SK-N-SH (cell line): ENCODE measurements around the gene RBM12. TPM values are rescaled to one million over a fixed set of nuclear protein-coding genes. Genes with fewer than 3 reads are reported as not detected.

Experiments used
- CTCF ChIA-PET: fragments of 300-600, 350-600 bp; formaldehyde crosslinking; extraction: SDS; loops from one replicate; lab custom pipeline; 2021; lab: Yijun Ruan, JAX
- POLR2A ChIA-PET: fragments of 350-600 bp; sonication (Branson Sonifier 250); formaldehyde crosslinking; extraction: SDS; loops from one replicate; lab custom pipeline; 2020; ENCODE audit warnings: antibody characterized with exemption, inconsistent platforms; lab: Yijun Ruan, JAX
- DNase-seq: peaks from one replicate; pipeline ENCODE4 v3.0.0; 2012
- H2AFZ ChIP-seq: fragments of 200-600 bp; sonication (generic); 2 replicates; pipeline ENCODE4 v1.8.1; 2016; ENCODE audit warnings: antibody characterized with exemption, mild to moderate bottlenecking, low read depth
- H3F3A ChIP-seq: fragments of 200-600 bp; sonication (generic); replicated peaks from 2 replicates; pipeline ENCODE3; 2016; ENCODE audit warnings: antibody characterized with exemption, mild to moderate bottlenecking; ENCODE audit not compliant: insufficient read depth
- H3K27ac ChIP-seq, 2 experiments: fragments of 200-500 bp in 1 of 2; fragments of 200-600 bp in 1 of 2; sonication (Bioruptor generic) in 1 of 2; sonication (generic), shearing (Covaris generic) in 1 of 2; 2 replicates each; pipeline versions ENCODE4 v1.5.1 to v1.6.1; 2014 to 2016; ENCODE audit warnings: low read depth in 2 of 2, inconsistent platforms in 1 of 2, low read length in 1 of 2, mild to moderate bottlenecking in 1 of 2, mixed read lengths in 1 of 2
- H3K27me3 ChIP-seq: fragments of 200-600 bp; sonication (generic), shearing (Covaris generic); 2 replicates; pipeline ENCODE4 v1.6.1; 2016; ENCODE audit warnings: mixed run types; ENCODE audit not compliant: insufficient read depth
- H3K36me3 ChIP-seq, 2 experiments: fragments of 200-500 bp in 1 of 2; fragments of 200-600 bp in 1 of 2; sonication (Bioruptor generic) in 1 of 2; sonication (generic) in 1 of 2; replicated peaks in 1 of 2; 2 replicates each; pipeline versions ENCODE3 to v1.5.1; 2014 to 2016; ENCODE audit warnings: low read length in 1 of 2, mild to moderate bottlenecking in 1 of 2; ENCODE audit not compliant: insufficient read depth in 2 of 2, control insufficient read depth in 1 of 2
- H3K4me1 ChIP-seq, 2 experiments: fragments of 200-500 bp in 1 of 2; fragments of 200-600 bp in 1 of 2; sonication (Bioruptor generic) in 1 of 2; sonication (generic), shearing (Covaris generic) in 1 of 2; 2 replicates each; pipeline versions ENCODE4 v1.5.1 to v1.6.1; 2014 to 2016; ENCODE audit warnings: low read depth in 1 of 2, low read length in 1 of 2, mixed run types in 1 of 2; ENCODE audit not compliant: insufficient read depth in 2 of 2, control insufficient read depth in 1 of 2
- H3K4me2 ChIP-seq: fragments of 200-600 bp; sonication (generic), shearing (Covaris generic); 2 replicates; pipeline ENCODE4 v1.6.1; 2017; ENCODE audit warnings: mixed run types
- H3K4me3 ChIP-seq, 2 experiments: fragments of 200-500 bp in 1 of 2; fragments of 200-600 bp in 1 of 2; sonication (Bioruptor generic) in 1 of 2; sonication (generic), shearing (Covaris generic) in 1 of 2; 2 replicates each; pipeline versions ENCODE4 v1.5.1 to v1.8.1; 2014 to 2016; ENCODE audit warnings: low read depth in 2 of 2, inconsistent platforms in 1 of 2, low read length in 1 of 2, mild to moderate bottlenecking in 1 of 2, mixed read lengths in 1 of 2, moderate library complexity in 1 of 2
- H3K79me2 ChIP-seq: fragments of 200-600 bp; sonication (generic); 2 replicates; pipeline ENCODE4 v1.8.1; 2017; ENCODE audit warnings: mild to moderate bottlenecking; ENCODE audit not compliant: insufficient read depth
- H3K9ac ChIP-seq: fragments of 200-600 bp; sonication (generic); 2 replicates; pipeline ENCODE4 v1.6.1; 2017; ENCODE audit warnings: mixed run types
- H3K9me2 ChIP-seq: fragments of 200-600 bp; sonication (generic); 2 replicates; pipeline ENCODE4 v1.6.1; 2017; ENCODE audit warnings: mixed run types
- H3K9me3 ChIP-seq: fragments of 200-600 bp; sonication (generic); 2 replicates; pipeline ENCODE4 v1.6.1; 2017; ENCODE audit warnings: mixed run types, mild to moderate bottlenecking, moderate library complexity
- H4K20me1 ChIP-seq: fragments of 200-600 bp; sonication (generic); 2 replicates; pipeline ENCODE4 v1.6.1; 2017; ENCODE audit warnings: mild to moderate bottlenecking, mixed run types; ENCODE audit not compliant: insufficient read depth
- ELF1 ChIP-seq: IDR thresholded peaks from 2 replicates; pipeline ENCODE4 v1.4.0; 2012
- FOXM1 ChIP-seq: IDR thresholded peaks from 2 replicates; pipeline ENCODE4 v1.4.0; 2012; ENCODE audit warnings: low read depth, mild to moderate bottlenecking
- IRF3 ChIP-seq: fragments of 150-350 bp; IDR thresholded peaks from 2 replicates; pipeline ENCODE4 v1.6.1; 2016; ENCODE audit warnings: mild to moderate bottlenecking, low read depth, low read length
- JUND ChIP-seq: IDR thresholded peaks from 2 replicates; pipeline ENCODE4 v1.4.0; 2012
- MXI1 ChIP-seq: IDR thresholded peaks from 2 replicates; pipeline ENCODE4 v1.6.1; 2012; ENCODE audit warnings: mild to moderate bottlenecking, low read depth, low read length, improper control_type of control experiment
- NFIC ChIP-seq: IDR thresholded peaks from 2 replicates; pipeline ENCODE4 v1.4.0; 2012; ENCODE audit warnings: borderline replicate concordance
- POLR2AphosphoS5 ChIP-seq: IDR thresholded peaks from 2 replicates; pipeline ENCODE4 v1.6.1; 2012; ENCODE audit warnings: low read depth, low read length
- RAD21 ChIP-seq: IDR thresholded peaks from 2 replicates; pipeline ENCODE4 v1.6.1; 2012; ENCODE audit warnings: mild to moderate bottlenecking, low read length
- RCOR1 ChIP-seq: fragments of 150-350 bp; IDR thresholded peaks from 2 replicates; pipeline ENCODE4 v1.6.1; 2017; ENCODE audit warnings: antibody characterized with exemption, low read length
- REST ChIP-seq: IDR thresholded peaks from 2 replicates; pipeline ENCODE4 v1.6.1; 2012; ENCODE audit warnings: mild to moderate bottlenecking, low read depth, low read length, moderate library complexity
- RFX5 ChIP-seq: IDR thresholded peaks from 2 replicates; pipeline ENCODE4 v1.6.1; 2012; ENCODE audit warnings: mild to moderate bottlenecking, improper control_type of control experiment, low read length
- RXRA ChIP-seq: IDR thresholded peaks from 2 replicates; pipeline ENCODE4 v1.4.0; 2012; ENCODE audit warnings: low read depth, mild to moderate bottlenecking, borderline replicate concordance
- SMC3 ChIP-seq: IDR thresholded peaks from 2 replicates; pipeline ENCODE4 v1.6.1; 2012; ENCODE audit warnings: low read depth, low read length, improper control_type of control experiment
- TAF1 ChIP-seq: IDR thresholded peaks from 2 replicates; pipeline ENCODE4 v1.6.1; 2012; ENCODE audit warnings: low read depth, mild to moderate bottlenecking, low read length, moderate library complexity, borderline replicate concordance
- USF1 ChIP-seq: IDR thresholded peaks from 2 replicates; pipeline ENCODE4 v1.4.0; 2012; ENCODE audit warnings: low read depth, borderline replicate concordance
- YY1 ChIP-seq: IDR thresholded peaks from 2 replicates; pipeline ENCODE4 v1.4.0; 2012; ENCODE audit warnings: low read depth, mild to moderate bottlenecking
- WGBS: methylation state at CpG from one replicate; pipeline ENCODE4 v1.1.6; 2017; ENCODE audit warnings: low lambda C conversion rate; 5-methylcytosine and 5-hydroxymethylcytosine counted together
- polyA plus RNA-seq, 3 experiments: library from polyadenylated mRNA; depleted of rRNA; stranded (reverse); fragments of >200 nt; gene quantifications; 2 replicates each; pipeline ENCODE4 v1.2.3, GENCODE V29; 2012

Gene RBM12
- polyA plus RNA-seq, 1 of the 3 experiments (the other 2 are of a cell fraction): 41.9 TPM

GRCh38 chr20:35669221-35669620 lies 4.5 kb upstream of the RBM12 start:
- Histone ChIP-seq H3K9ac (no peak overlapping the region), H3K9me3 (no peaks in the 10 kb centered on the region), H3K79me2 (peaks cover 6% of the 10 kb centered on the region), H3F3A (peaks cover 6% of the 10 kb centered on the region), H2AFZ (no peak overlapping the region), H3K4me2 (no peak overlapping the region), H4K20me1 (no peaks in the 10 kb centered on the region; the same call in 1 of the 2 replicates), H3K9me2 (no peaks in the 10 kb centered on the region), H3K4me3 (no peak overlapping the region), H3K27ac (no peak overlapping the region), H3K4me1 (no peaks in the 10 kb centered on the region; a peak in 1 of 4 replicates), H3K27me3 (no peaks in the 10 kb centered on the region), H3K36me3 (peaks cover 33 to 40% of the 10 kb centered on the region in 2 experiments)
- WGBS: 98% methylated on average over 5 of the region's 5 CpGs
- ChIA-PET CTCF (interaction anchor here (1.4 kb wide), 1 partner anchor 469 kb away, joined by 3 read pairs; no protein-coding TSS in a partner anchor), POLR2A (no interaction called here)
- TF ChIP-seq MXI1 (no peak), FOXM1 (no peak), ELF1 (no peak), REST (no peak), USF1 (no peak), YY1 (no peak), IRF3 (no peak), TAF1 (no peak), RFX5 (no peak), RAD21 (no peak), POLR2AphosphoS5 (no peak), RXRA (no peak), RCOR1 (no peak), JUND (no peak), SMC3 (no peak), NFIC (no peak)
- no peak for DNase-seq
